GM19438 (cell line): Measurements from ENCODE around the gene LRCH4.

ENCODE experiments used
- ATAC-seq: cut with Tn5 transposase; IDR thresholded peaks from one replicate; pipeline ENCODE4 v1.9.1; 2021; ENCODE audit warnings: low read depth; ENCODE audit not compliant: unreplicated experiment

LRCH4 gene

DNA sequence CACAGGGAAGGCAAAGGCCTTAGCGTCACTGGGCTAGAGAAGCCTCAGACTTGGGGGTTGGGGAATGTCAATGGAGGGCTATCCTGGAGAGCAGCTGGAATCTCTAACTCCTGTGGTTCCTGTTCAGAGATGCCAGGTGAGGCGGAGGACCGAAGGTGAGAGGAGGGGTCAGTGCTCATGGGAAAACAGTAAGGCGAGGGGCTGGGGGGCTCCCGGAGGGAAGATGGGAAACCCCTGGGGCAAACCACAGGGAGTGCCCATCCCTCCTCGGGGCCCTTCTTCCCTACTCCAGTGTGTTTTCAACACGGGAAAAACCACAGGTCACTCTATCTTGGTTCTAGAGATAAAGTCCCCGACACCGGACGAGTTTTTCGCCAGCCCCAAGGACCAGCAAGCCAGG is 3.3 kb downstream of the LRCH4 start:
- no peak for ATAC-seq

DNA sequence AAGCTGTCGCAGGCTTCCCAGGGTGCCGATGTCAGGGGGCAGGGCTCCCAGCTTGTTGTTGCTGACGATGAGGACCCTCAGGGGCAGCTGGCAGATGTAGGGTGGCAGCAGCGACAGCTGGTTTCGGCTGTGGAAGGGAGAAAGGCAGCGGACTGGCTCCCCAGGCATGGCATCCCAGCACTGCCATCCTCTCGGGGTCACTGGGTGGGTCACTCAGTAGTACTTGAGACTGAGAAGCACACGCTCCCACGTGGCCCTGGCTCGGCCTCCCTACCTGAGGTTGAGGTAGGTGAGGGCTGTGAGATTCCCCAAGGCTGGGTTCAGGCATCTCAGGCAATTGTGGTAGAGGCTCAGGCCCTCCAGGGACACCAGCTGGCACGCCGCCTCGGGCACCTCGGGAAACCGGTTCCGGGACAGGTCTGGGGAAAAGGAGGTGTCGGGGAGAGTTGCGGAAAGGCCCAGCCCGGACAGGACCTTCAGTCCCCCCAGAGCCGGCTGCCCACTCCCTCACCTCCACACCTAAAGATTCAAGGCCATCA is 3.8 kb downstream of the LRCH4 start:
- no peak for ATAC-seq

DNA sequence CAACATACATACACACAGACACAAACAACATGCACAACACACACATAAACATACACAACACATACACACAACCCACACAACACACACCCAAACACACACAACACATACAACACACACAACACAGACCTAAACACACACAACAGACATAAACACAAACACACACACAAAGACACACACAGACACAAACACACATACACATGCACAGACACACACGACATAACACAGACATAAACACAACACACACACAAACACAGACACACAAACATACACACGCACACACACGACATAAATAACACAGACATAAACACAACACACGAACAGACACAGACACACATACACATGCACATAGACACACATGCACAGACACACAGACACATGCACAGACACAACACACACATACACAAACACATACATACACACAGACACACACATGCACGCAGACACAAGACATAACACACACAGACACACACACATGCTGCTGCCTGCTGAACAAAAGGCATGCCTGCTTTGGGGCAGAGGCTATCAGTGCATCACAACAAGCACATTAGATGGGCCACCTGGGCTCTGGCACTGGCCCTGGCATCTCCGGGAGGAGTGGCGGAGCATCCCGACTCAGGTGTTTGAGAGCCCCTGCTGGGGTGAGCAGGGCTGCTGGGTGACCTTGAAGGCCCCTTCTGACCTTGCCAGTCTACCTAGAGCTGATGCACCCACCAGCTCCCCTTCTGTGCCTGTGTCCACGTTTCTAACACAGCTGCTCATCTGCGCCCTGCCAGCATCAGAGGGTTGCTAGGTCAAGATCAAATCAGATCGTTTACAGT is 5.3 kb downstream of the LRCH4 start:
- no peak for ATAC-seq

DNA sequence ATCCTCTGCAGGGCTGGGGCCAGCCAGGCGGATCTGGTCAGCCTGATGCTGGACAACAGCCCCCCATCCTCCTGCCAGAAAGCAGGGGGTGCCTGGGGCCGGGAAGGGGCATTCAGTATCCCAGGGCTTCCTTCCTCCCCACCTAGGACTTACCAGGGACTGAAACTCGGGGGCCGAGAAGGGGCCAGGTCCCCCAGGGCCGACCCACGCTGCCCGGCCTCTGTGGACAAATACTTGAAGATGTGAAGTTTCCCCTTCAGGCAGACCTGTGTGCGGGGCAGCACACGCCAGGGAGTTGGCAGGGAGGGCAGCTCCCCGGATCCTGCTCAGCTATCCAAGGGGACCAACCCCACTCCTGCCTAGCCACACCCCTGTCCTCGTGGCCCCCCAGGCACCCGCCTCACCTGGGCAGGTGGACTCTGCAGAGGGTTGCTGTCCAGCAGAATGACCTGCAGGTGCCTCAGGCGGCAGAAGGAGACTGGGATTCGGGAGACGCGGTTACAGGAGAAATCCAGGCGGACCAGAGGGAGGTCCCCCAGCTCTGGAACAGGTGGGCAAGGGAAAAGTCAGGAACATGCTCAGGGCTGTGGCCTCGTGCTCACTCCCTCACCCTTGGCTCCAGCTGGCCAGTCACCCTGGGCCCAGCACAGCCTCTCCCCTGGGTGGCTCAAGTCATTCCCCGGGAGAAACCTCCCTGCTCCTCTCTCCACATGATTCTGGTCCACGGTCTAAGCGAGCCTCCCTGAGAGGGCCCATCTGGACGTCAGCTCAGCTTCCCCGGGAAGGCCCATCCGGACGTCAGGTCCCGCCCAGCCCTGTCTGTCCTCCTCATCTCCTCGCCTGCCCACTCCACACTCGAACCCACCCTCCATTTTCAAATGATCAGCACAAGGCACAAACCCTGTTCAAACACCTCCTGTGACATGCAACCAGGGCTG is 7.4 kb downstream of the LRCH4 start:
- ATAC-seq = no peak

DNA sequence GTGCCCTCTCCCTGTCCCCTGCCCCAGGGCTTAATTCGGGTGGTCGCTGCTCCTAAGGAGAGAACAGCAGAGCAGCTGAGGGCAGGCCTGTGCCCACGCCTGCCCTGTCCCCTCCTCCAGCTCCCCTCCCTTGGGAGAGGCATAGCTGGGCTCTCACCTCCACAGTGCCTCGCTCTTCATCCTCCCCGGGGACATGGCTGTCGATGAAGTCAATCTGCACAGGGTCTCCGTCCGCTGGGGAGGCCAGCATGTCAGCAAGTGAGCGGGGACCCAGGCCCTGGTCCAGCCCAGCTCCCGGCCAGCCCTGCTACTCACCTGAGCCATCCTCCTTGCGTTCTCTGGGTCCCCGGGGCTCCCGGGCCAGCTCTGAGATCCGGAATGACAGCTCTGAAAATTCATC is 8.4 kb downstream of the LRCH4 start:
- no peak for ATAC-seq

DNA sequence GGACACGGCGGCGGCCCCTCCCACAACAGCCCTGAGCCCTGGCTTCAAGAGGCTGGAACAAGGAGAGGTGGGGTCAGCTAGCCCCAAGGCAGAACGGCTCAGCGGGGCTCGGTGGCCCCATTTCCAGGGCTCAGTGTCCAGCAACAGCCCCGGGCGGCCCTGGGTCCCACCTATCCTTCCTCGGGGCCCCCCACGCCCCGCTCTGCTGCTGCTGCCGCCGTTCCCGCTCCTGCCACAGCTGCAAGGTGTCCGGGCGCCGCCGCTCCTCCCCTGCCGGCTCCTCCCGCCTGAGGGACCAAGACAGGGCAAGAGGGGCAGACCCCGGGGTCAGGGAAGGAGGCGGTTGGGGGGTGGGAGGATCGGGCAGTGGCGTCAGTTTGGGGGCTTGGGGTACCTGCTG is 8.8 kb downstream of the LRCH4 start:
- no peak for ATAC-seq

DNA sequence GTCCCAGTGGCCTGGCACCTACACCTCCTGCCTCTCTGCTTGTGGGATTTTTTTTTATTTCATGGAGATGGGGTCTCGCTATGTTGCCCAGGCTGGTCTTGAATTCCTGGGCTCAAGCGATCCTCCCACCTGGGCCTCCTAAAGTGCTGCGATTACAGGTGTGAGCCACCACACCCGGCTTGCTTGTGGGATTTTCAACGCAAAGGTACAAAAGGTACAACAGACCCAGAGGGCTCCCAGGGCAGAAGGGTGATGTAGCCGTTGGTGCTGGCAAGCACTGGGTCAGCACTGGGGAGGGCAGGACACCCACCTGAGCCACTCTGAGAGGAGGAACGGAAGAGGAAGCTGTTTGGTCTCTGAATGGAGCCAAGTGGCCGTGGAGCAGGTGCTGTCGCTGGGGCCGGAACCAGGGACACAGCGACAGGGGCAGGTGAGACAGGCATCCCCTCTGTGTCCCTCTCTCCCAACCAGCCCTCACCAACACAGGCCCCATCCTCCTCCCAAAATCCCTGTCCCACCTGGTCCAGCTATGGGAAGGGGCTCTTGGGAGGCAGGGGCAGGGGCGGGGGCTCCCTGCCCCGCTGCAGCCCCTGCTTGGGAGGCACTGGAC is 9.4 kb downstream of the LRCH4 start:
- ATAC-seq = no peak

DNA sequence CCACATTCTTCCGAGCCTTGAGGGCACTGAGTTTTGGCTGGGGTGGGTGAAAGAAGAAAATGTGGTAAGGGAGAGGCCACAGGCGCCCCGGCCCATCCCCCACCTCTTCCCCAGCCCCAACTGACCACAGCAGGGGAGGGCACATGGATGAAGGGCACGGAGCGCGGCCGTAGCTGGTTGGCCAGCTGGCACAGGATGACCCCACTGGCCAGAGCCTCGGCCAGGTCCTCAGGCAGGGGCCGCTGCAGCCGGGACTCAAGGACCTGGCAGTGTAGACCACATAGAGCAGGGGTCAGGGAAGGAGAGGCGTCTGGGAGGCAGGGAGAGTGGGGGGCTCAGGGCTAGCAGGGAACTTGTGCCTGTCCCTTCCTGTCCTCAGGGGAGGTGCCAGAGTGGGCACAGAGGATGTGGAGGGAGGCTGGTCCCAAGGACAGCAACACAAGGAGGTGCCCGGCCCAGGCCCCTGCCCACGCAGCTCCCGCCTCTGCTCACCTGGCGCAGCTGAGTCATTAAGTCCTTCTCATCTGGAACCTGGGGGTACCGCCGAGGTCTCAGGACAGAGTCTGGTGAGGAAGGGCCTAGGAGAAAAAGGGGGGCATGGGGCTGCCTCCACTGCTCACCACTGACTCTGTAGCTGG is 10.1 kb downstream of the LRCH4 start:
- no peak for ATAC-seq

DNA sequence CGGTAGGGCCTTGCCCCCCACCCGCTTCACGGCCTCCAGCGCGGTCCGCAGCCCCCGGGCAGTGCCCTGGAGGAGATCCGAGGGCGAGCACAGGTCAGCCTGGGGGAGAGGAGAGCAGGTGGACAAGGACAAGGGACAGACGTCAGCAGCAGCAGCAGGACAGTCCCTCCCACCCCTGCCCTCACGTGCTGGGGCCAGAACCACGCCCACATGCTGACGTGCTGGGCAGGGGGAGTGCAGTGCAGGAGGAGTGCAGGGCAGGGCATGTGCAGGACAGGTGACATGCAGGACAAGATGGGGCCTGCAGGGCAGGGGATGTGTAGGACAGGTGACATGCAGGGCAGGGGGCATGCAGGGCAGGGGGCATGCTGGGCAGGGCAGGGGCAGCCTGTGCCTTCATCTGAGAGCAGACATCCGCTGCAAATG is 10.7 kb downstream of the LRCH4 start:
- no peak for ATAC-seq

DNA sequence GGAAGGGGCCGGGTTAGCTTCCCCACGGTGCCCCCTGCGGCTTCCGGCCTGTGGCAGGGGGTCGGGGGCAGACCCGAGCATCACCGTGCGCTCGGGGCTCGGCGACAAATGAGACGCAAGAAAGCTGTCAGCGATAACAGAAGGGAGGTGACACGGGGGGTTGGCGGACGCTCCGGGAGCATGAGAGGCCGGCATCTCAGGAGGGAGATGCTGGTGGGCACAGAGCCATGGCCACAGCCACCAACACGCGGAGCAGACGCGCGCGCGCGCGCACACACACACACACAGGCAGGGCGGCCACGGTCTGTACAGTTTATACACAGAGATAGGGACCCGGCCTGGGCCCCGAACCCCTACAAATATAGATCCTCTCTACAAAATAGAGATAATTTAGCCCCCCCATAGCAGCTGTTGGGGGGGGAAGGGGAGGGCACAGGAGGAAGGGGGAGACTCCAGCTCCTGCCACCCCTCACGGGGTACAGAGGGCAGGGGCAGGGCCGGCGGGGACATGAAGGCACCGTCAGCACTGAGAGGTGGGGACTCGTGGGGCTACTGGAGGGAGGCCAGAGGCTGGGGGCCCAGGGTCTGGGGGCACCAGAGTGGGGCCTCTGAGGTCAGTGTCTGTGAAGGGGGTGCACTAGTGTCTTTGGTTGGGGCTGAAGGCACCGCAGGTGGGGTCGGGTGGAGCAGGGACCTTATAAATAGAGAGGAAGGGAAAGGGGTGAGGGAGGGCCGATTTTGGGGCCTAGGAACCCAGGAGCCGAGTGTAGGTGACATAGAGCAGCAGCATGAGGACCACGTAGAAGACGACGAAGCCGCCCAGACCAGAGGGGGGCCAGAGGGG is 11.3 kb downstream of the LRCH4 start:
- no peak for ATAC-seq

DNA sequence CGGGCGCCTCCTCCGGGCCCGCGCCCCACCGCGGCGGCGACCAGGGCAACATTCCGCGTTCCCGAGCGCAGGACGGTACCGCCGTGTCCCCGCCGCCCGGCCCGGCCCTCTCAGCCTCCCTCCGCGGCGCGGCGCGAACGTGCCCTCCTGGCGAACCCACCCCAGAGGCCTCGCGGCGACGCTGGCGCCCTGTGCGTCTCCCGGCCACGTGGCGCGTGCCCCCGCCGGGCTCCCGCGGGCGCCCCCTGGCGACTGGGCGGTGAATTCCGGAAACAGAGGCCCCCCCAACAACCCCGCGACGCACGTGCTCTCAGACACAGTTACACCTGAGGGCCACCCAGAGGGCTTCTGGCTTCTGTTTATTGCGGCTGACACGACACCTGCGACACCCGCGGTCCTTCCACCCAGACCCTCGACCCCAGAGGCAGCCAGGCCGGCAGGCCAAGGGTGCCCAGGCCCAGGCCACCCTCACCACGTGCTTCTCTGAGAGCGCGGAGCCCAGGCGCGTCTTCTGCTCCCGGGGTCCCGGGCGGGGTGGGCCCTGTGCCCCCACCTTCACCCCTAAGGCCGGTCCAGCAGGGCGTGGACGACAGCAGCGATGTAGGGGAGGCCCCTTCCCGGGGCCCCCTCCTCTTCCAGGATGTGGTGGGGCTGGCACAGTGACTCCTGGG is 12.1 kb downstream of the LRCH4 start, which contains the start of gene SAP25:
Gene SAP25, minus strand, starts transcription at position 210 of the 671 bp plus-strand sequence. Its CDS starts 158 bp downstream, at position 52.
- no peak for ATAC-seq

DNA sequence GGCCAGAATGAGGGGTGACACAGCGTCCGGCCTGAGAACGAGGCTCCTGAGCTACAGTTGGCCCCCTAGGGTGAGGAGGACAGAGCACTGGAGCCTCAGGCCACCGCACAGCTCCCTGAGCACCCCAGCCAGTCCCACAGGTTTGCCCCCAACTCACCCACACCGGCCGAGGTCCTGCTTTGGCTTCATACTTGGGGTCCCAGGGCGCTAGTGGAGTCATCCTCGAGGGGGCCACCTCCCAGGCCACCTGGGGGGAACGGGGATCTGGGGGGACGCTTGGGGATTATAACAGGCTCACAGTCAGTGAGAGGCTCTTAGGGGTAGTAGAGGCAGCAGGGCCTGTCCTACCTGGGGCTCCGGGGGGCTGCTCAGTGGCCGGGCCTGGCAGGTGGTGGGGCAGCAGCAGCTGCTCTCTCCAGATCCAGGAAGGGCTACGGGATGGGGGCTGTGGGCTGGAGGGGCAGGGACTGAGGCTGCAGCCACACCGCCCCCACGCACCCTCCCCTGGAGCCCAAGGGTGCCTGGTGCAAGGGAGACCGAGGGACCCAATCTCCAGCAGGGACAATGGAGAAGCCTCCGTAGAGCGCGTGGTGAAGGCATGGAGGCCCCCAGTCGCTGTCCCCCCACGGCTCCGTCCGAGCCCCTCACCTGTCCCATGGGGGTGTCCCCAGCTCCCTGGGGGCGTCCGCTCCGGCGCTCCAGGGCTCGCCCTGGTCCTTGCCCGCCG is 12.8 kb downstream of the LRCH4 start:
- no peak for ATAC-seq

DNA sequence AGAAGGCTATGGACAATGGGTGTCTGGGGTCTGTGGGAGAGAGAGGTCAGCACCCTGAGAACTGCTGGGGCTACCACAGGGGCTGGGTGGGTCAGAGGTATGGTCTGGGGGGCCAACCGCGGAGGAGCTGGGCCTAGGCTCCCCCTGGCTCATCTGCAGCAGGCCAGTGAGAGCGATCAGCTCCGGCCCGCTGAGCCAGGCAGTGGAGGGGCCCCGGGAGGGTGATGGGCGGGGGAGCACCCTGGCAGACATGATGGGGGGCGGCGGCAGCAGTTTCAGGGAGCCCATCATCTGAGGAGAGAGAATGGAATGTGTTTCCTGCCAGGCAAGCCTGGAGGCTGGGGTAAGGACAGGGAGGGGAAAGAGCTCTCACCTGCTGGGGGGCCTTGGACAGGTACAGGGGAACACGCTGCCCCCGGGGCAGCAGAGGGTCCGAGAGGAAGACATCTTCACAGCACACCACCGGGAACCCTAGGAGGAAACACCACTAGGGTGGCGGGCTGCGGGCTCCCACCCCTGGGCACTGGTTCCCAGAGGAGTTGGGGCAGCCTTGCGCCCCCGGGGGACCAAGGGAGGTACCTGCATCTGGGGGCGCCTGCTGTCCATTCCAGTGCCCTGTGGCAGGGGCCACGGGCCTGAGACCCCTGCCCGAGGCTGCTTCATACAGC is 13.5 kb downstream of the LRCH4 start:
- no peak for ATAC-seq

DNA sequence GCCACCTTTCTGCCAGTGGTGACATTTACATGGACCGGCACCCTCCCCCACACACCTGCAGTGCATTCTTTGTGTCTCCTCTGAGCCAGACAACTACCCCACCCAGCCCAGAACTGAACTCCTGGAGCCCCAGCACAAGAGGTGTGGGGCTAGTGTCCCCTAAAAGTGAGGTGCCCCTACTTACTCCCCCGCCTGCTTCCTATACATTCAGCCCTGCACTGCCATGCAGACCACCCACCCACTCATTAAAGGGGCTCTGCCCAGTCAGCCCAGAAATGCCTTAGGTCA is 14.2 kb downstream of the LRCH4 start:
- no peak for ATAC-seq

DNA sequence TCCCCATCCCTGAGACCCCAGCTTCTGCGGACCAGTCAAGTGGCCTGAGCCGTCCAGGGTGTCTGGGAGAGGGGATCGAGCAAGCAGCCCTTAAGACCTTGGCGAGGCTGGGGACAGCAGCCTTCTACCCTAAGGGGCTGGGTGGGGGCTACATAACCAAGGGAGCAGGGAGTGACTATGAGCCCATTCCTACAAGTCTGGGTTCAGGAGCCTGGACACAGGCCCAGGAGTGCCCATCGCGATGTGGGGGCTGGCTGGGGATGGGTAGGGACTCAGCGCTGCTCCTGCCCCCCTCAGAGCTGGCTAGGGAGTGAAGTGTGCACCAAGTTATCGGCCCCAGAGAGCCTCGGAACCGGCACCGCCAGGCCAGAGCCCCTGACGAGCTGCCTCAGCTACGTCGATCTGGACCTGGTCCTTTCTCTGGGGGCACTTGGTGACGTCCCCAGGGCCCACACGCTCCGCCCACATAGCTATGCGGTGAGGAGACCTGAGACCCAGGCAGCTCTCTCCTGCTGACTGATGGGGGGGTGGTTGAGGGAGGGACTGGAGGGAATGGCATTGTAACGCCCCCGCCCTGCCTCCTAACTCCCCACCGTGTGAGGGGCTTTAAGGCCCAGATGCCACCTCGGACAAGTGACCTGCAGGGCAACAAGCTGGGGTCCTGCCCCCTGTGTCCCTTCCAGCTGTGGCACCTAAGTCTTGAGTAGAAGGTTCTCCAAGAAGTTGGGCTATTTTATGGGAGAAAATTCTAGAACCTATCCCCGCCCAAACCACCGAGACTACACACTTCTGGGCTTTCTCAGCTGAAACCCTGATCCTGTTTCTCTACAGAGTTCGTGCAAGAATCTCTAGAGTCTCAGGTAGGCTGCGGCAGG is 14.7 kb downstream of the LRCH4 start:
- ATAC-seq = no peak

DNA sequence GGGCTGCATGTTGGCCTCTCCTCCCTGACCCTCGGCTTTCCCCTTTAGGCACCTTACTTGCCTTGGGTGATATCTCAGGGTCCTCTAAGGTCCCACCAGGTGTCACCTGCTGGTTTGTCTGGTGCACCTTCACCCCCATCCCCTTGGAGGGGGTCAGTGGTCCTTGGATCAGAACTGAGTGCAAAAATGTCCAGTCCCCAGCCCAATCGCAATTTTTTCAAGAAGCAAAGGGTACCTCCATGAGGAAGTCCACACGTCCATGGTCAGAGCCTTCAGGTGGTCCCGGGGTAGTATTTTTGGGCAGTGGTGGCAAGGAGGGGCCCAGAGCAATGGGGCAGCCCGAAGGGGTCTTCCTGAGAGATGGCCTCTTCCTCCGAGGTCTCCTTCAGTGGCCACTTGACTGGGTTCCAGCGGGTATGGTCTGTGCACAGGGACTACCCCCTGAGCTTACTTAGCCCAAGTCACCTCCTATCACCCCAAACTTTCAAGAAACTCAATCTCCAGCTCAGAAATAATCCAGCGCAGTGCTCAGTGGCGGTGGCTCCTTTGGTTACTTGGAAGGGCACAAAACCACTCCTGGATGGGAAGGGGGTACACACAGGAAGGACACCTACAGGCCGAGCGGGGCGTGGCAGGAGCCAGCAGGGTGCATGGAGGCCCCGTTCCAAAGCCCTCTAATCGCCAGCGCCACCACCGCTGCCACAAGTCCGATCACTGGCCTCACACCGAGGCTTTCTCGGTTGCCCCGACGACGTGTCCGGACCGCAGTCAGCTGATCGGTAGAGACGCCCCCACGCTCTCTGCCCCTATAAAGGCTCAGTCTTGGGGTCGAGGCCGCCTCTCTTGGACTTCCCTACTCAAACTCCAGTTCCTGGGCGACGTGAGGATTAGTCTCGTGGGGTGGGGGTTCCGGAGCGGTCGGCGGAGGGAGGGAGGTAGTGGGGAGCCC is 16.8 kb downstream of the LRCH4 start:
- no peak for ATAC-seq
